Smooth muscle cell of the brain vasculature (primary cell): ENCODE results near the gene TCP1.
"Not testable (repeated sequence)": the region's sequence is repeated elsewhere in the genome, so short reads cannot be mapped to it uniquely, and the experiment has no call there.

ENCODE experiments used
- DNase-seq: peaks from one replicate; pipeline ENCODE4 v3.0.0-alpha.2; 2012; ENCODE audit warnings: low read depth, low spot score

TCP1 gene

DNA sequence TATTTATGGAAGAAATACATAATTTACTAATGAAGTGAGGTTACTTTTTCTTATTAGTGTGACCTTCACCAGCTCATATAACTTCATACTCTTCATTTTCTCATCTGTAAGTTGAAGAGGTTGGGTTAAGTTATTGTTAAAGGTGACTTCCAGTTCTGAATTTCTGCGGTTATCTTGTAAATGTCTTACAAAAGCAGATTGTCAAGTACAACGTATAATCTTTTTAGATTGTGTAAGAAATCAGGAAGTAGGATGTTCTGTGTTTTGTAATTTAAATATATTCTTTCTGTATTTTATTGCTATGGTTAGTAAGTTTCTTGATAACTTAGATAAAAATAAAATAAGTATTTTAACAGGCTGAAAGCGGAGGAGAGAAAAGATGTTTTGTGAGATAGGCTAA is 50.1 kb downstream of the TCP1 start:
- DNase-seq = no peak

DNA sequence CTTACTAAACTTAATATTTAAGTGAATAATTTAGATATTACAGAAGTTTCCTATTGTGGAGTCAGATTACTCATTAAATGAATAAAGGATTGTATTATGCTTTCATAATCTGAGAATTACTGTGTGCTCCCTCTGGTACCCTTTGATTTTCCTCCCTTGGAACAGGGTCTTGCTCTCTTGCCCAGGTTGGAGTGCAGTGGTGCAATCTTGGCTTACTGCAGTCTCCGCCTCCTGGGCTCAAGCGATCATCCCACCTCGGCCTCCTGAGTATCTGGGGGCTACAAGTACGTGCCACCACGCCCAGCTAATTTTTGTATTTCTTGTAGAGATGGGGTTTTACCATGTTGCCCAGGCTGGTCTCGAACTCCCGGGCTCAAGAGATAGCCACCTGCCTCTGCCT is 52.5 kb downstream of the TCP1 start:
- DNase-seq = no peak

DNA sequence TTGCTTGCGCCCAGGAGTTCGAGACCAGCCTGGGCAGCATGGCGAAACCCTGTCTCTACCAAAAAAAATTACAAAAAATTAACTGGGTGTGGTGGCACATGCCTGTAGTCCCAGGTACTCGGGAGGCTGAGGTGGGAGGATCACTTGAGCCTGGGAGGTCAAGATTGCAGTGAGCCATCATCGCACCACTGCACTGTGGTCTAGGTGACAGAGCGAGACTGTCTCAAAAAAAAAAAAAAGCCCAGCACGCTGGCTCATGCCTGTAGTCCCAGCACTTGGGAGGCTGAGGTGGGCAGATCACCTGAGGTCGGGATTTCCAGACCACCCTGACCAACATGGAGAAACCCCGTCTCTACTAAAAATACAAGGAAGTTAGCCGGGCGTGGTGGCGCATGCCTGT is 56.0 kb downstream of the TCP1 start:
- not testable (repeated sequence) for DNase-seq

DNA sequence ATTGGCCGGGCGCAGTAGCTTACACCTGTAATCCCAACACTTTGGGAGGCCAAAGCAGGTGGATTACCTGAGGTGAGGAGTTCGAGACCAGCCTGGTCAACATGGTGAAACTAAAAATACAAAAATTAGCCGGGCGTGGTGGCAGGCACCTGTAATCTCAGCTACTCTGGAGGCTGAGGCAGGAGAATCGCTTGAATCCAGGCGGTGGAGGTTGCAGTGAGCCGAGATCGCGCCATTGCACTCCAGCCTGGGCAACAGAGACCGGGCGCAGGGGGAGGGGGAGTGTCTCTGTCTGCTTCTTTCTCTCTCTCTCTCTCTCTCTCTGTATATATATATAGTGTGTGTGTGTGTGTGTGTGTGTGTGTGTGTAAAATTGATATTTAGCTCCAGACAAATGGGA is 56.9 kb downstream of the TCP1 start:
- DNase-seq = not testable (repeated sequence)

DNA sequence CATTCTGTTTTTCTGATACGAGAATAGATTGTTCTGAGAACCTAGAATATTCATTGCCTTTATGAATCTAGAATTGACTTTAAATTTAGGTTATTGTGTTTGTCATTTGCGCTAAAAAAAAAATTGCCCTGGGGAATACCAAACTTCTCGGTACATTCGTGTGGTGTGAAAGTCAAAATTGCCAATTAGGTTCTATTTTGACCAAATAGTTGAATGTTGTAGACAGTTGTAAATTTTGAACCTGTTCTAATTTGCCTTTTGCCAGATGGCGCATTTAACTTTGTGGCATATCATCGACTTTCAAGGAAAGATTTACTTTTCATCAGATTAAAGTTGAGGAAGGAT is 59.1 kb downstream of the TCP1 start:
- DNase-seq = no peak

DNA sequence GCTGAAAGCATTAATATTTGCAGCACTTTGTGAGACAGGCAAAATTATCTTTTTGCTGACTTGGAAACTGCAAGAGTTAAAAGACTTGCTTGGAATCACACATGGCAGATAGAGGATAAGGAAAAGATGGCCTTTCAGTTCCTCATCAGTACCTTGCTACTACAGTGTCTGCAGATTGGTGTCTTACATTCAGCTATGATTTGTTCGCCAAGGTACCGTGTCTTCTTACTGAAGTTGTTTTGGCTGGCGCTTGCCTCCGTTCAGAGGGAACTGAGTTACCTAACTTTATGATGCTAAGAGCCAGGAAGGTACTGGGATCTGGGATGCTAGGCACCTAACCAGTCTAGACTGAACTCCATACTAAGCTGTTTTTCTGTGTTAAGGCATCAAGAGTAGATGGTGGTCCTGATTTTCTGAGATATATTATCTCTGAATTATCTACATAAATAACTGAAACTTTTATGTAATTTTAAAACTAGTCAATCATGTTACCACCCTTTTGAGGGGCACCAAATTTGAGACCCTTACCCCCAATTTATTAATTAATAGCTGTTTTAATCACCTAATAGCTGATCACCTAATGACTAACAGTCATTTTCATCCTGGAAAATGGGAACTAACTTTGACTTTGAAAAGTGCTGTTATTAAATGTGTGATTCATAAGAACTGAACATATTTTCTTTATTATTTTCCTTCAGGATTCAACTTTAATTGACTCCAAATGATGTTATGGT is 59.6 kb downstream of the TCP1 start:
- DNase-seq = no peak

DNA sequence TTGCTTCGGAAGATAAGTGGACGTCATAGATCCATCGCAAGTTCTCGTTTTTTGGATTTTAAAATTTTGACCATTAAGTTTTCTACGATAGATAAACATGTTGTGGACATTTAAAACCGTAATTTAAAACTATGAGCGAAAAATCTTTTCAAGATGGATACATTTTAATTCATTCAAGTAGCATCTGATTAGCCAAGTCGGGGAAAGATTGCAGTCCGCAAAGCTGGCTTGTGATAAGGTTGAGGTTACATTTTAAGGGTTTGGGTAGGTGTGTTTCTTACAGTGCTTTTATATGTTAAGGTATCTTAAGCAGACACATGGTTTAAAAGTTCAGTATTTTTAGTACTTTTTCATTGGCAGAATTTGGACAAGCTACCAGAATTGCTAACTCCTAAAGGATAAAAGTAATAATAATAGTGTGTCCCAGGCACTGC is 60.9 kb downstream of the TCP1 start:
- no peak for DNase-seq
